SK-N-SH (cell line): ENCODE data around the gene SH3BGR.

Source experiments
- CTCF ChIP-seq: fragments of 200-600 bp; sonication (generic); IDR thresholded peaks from 2 replicates; pipeline ENCODE4 v1.6.1; 2017; ENCODE audit warnings: antibody characterized with exemption, mild to moderate bottlenecking, moderate library complexity
- EZH2phosphoT487 ChIP-seq: fragments of 200-600 bp; sonication (generic); IDR thresholded peaks from 2 replicates; pipeline ENCODE4 v1.6.1; 2017; ENCODE audit warnings: low read depth, mixed run types, mild to moderate bottlenecking, antibody characterized with exemption, moderate library complexity, borderline replicate concordance
- FOXJ3 ChIP-seq: sonication (generic); formaldehyde crosslinking; IDR thresholded peaks from 2 replicates; pipeline ENCODE4 v1.5.1; 2020; ENCODE audit warnings: mild to moderate bottlenecking, missing genetic modification reagents
- MEF2A ChIP-seq: IDR thresholded peaks from 2 replicates; pipeline ENCODE4 v1.4.0; 2012; ENCODE audit warnings: low read depth, borderline replicate concordance
- NRF1 ChIP-seq: IDR thresholded peaks from 2 replicates; pipeline ENCODE4 v1.6.1; 2012; ENCODE audit warnings: low read depth, mild to moderate bottlenecking, low read length
- POLR2AphosphoS5 ChIP-seq: IDR thresholded peaks from 2 replicates; pipeline ENCODE4 v1.6.1; 2012; ENCODE audit warnings: low read depth, low read length
- RCOR1 ChIP-seq: fragments of 150-350 bp; IDR thresholded peaks from 2 replicates; pipeline ENCODE4 v1.6.1; 2017; ENCODE audit warnings: antibody characterized with exemption, low read length
- REST ChIP-seq: IDR thresholded peaks from 2 replicates; pipeline ENCODE4 v1.6.1; 2012; ENCODE audit warnings: mild to moderate bottlenecking, low read depth, low read length, moderate library complexity
- RFX5 ChIP-seq: IDR thresholded peaks from 2 replicates; pipeline ENCODE4 v1.6.1; 2012; ENCODE audit warnings: mild to moderate bottlenecking, improper control_type of control experiment, low read length
- RXRA ChIP-seq: IDR thresholded peaks from 2 replicates; pipeline ENCODE4 v1.4.0; 2012; ENCODE audit warnings: low read depth, mild to moderate bottlenecking, borderline replicate concordance
- SMC3 ChIP-seq: IDR thresholded peaks from 2 replicates; pipeline ENCODE4 v1.6.1; 2012; ENCODE audit warnings: low read depth, low read length, improper control_type of control experiment
- TAF1 ChIP-seq: IDR thresholded peaks from 2 replicates; pipeline ENCODE4 v1.6.1; 2012; ENCODE audit warnings: low read depth, mild to moderate bottlenecking, low read length, moderate library complexity, borderline replicate concordance
- USF1 ChIP-seq: IDR thresholded peaks from 2 replicates; pipeline ENCODE4 v1.4.0; 2012; ENCODE audit warnings: low read depth, borderline replicate concordance
- YY1 ChIP-seq: IDR thresholded peaks from 2 replicates; pipeline ENCODE4 v1.4.0; 2012; ENCODE audit warnings: low read depth, mild to moderate bottlenecking

- TF ChIP-seq CTCF (no peak), MEF2A (no peak), YY1 (no peak), REST (no peak), NRF1 (no peak), TAF1 (no peak), EZH2phosphoT487 (no peak), POLR2AphosphoS5 (no peak), USF1 (no peak), RXRA (no peak), RFX5 (no peak), FOXJ3 (CRISPR knock-in tag) (no peak), RCOR1 (no peak), SMC3 (no peak)
Measured at GRCh38 chr21:39429445-39429844, 22.3 kb upstream of the SH3BGR start.
